Measurements from ENCODE around the gene CDKL2.

Gene CDKL2

DNA sequence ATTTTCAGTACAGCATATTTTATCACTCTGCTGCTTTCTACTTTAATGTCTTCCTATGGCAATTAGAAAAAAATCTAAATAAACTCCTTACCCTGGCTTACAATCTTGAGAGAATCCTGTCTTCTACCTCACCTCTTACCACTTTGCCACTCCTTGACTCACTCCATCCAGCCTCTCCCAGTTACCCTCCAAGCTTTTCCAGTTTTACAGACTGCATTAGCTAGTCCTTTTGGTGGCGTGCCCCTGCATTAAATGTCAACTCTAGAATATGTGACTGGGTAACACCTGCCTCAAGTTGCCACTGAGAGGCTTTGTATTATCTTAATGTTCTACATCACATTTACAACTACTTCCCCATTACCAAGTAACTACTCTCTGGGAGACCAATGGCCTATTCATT lies 7.5 kb upstream of the CDKL2 start:
- no peak for DNase-seq

DNA sequence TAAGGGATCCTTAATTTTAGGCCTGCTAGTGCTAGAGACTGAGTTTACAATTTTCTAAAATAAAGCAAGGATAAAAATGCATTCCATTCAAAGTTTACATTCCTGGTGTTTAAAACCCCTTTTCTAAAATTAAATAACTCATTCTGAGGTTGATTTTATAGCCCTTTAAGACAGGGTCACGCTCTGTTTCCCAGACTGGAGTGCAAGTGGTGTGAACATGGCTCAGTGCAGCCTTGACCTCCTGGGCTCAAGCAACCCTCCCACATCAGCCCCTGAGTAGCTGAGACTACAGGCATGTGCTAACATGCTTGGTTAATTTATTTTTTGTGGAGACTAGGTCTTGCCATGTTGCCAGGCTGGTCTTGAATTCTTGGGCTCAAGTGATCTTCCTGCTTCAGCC lies 6.8 kb upstream of the CDKL2 start:
- no peak for DNase-seq

DNA sequence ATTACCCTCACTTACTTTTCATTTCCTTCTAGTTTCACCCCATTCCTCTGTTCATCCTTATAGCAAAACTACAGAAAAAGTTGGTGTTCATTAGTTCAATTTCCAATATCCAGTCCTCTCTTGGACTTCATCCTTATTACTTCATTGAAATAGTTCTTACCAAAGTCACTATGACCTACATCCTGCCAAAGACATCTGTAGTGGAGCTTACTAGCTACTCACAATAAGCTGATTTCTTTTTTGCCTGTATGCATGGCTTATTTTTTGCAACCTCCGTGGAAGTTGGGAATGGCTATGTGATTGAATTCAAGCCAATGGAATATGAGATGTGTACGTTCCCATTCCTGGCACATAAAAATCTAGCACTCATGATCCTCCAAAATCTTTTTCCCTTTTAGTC lies 4.6 kb upstream of the CDKL2 start:
- DNase-seq, result no peak

DNA sequence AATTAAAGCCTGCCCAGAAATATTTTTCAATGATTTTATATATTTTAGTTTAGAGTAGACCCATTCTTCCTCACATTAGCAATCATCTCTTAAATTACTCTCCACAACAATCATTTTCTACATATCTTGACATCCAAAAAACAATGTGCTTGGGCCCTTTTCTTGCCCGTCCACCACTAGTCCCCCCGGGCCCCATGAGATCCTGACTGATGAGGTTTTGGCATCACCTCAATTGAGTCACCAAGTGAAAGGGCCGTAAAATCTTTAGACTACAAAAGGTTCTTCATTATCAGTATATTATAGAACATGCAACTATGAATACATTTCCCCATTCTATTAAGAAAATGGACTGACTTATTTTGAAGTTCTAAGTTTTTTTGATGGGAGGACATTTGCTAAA lies 4.0 kb upstream of the CDKL2 start:
- DNase-seq, result no peak

DNA sequence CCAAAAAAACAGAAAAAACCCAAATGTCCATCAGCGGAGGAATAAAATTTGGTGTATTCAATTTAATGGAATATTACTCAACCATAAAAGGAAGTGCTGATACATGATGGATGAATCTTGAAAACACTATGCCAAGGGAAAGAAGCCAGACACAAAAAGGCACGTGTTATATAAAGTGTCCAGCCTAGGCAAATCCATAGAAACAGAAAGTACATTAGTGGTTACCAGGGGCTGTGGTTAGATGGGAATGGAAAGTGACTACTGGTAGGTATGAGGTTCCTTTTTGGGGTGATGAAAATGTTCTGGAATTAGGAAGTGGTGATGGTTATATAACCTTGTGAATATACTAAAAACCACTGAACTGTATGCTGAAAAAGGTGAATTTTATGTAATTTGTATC lies 3.5 kb upstream of the CDKL2 start:
- DNase-seq, result no peak

DNA sequence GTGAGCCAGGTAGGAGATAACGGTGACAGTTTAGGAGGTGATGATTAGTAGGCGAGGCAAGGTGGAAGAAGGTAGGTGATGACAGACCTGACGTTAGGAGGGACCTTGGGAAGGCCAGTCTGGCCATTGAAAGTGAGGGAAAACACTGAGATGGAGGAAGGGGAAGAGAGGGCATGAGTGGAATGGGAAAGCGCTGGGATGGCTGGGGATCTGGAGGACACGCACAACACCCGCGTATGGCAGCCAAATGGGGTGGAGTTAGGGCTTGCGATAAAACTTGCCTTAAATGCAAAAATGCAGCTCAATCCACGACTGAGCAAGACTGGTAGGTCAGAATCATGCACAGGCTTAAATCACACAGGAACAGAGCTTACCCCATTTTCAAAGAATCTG lies 605 bp upstream of the CDKL2 start:
- DNase-seq, result no peak

DNA sequence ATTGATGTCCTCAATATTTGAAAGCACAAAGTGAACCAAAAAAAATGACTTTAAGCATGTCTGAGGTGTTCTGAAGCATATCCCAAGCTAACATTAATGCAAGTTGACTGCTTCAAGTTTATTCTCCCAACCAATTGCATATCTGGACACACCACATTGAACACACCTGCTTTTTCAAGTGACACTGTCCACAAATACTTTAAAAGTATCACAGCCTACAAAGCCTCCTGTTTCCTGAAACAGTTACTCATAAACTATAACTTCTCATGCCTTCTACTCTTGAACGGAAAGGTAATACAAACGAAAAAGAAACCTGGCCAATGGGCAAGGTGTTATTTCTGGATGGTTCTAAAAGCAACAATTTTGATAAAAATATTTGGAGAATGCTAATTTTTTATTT lies 1.1 kb downstream of the CDKL2 start:
- no peak for DNase-seq

DNA sequence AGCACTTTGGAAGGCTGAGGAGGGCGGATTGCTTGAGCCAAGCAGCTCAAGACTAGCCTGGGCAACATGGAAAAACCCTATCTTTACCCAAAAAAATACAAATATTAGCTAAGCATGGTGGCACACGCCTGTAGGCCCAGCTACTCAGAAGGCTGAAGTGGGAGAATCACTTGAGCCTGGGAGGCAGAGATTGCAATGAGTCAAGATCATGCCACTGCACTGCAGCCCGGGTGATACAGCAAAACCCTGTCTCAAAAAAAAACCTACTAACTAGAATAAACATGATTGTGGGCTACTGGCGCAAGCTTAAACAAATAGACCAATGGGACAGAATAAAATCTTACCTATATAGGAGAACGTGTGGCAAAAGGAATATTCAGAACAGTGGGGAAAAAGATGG lies 7.3 kb downstream of the CDKL2 start:
- no peak for DNase-seq

DNA sequence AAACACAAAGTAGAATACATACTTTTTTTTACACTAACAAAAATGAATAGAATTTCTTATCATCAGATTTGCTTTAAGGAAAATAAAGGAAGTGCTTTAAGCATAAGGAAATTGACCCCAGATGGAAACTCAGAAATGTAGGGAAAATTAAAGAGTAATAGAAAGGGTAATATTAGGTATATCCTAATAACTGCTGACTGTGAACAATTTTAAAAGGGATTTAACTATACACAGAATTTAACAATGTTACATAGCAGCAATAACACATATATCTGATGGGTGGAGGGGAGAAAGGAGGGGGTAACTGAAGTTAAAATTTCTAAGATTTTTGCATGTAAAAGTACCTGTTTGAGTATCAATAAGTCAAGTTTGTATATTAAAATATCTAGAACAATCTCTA lies 8.6 kb downstream of the CDKL2 start:
- DNase-seq, result no peak

DNA sequence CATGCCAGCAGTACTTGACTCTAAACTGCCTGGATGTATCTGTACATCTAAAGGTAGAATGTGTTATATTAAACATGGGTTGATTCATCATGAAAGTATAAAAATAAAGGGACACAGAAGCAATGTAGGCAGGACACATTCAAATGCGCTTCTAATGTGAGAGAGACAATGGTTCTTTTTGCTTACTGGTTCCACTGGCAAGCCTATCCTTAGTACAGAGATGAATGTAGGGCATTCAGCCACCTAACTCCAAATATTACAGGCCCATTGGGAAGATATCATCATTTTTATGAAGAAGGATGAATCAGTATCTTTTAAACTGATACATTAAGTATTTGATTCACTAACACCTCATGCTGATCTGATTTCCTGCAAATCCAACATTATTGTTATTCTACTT lies 18.0 kb downstream of the CDKL2 start:
- DNase-seq, result no peak

DNA sequence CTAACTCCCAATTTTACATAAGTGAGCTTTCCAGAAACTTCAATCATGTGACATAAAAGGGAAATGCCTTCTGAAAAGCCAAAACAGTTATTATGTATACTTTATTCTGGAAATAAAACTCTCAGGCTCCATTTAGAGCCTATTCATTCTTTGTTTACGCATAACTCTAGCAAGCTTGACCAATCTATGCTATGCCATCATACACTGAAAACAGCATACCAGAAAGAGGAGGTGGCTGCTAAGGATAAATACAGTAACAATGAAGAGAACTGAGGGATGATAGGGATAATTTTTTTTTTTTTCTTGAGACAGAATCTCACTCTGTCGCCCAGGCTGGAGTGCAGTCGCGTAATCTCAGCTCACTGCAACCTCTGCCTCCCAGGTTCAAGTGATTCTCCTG lies 24.4 kb downstream of the CDKL2 start:
- DNase-seq, result no peak

DNA sequence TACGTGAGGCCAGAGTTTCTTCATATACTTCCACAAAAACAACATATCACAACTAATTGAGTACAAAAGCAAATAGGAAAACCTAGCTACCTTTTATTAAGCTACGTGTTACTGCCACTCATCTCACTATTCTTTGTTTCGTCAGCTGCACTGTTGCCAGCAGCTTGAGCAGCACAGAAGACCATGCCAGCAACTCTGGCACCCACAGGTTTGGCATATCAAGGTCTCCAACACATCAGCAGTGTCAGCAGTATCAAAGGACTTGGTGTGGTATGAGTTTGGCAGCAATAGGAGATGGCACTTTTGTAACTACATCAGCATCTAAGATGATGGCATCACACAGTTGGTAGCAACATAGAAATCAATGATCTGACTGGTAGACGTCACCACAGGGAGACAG lies 30.7 kb downstream of the CDKL2 start:
- no peak for DNase-seq

DNA sequence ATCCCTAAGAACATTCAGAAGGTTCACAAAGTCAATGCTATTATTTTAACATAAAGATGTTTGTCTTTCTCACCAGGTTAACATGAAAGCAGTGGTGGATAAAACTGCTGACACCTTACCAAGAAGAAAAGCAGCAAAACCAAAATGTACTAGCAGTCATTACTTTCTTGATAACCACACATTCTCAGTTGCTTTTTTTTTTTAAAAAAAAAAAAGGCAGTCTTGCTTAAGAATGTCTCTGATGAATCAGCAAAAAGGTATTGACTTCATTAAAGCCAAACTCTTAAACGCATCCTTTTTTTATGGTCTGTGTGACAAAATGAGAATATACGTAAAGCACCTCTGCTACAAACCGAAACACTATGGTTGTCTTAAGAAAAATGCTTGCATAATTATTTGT lies 31.9 kb downstream of the CDKL2 start:
- no peak for DNase-seq

DNA sequence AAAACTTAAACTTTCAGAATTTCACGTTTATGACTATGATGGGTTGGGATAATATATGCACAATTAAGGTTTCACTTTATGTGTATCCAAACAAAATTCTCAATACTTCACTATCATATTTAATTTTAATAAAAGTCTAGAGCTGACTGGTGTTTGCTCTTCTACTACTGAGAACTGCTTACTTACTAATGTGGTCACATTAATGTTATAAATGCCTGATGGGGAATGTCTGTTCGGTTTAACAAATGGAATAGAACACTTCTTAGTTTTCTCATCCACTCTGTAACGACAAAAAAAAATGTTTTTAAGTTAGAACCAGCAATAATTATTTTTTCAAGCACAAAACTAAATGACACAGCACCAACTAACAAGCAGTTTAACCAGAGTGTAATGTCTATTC lies 34.3 kb downstream of the CDKL2 start:
- DNase-seq, result no peak

DNA sequence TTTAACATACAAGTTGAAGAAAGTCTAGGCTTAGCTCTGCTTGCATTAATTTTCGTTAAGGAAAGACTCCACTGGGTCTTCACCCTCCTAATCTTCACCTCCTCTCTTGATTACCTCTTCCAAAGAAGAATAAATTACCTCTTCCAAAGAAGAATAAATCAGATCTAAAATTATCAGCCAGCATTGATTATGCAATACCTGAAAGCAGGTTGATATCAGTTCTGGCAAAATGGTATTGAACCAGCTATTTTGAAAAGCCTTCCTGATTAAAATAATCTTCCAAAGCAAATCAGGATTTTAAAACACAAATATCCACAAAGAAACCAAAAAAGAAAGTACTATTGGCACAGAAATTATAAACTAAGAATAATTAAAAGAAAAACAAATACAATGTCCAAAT lies 36.9 kb downstream of the CDKL2 start:
- no peak for DNase-seq

DNA sequence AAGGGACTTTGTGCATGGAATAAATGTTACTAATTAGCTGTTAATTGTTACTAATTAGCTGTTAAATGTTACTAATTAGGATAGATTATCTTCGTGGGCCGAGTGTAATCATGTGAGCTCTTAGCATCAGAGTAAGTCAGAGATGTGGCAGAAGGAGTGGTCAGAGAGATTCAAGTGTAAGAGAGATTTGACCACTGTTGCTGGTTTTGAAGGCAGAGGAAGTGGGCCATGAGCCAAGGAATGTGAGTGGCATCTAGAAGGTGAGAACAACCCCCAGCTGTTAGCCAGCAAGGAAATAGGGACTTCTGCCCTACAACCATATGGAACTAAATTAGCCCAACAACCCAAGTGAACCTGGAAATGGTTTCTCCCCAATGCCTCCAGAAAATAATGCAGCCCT lies 46.3 kb downstream of the CDKL2 start:
- no peak for DNase-seq

DNA sequence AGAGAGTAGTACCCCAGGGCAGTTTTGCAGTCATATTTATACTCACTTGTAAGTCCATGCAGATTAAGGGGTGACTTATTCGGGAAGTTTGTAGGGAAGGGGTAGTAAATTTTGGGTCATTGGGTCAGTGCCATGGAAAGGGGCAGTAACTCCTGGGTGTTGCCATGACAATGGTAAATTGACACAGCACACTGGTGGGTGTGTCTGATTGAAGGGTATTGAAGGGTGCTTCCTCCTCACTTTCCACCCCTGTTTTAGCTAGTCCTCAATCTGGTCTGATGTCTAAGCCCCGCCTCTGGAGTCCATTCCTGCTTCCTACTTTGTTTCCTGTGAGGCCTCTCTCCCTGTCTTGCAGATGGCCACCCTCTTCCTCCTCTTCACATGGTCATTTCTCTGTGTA lies 62.6 kb downstream of the CDKL2 start:
- no peak for DNase-seq

DNA sequence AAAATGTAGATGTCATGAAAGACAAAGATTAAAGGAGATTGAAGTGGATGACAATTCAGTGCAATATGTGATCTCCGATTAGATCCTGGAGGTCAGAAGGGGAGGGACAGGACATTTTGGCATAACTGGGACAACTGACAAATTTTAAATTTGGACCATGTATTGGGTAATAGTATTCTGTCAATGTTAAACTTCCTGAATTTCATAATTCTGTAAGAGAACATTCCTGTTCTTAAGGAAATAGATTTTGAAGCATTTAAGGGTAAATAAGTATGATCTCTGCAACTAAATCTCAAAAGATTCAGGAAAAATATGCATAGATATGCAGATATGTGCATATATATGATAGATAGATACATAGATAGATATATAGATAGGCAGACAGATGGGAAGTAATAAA lies 63.4 kb downstream of the CDKL2 start:
- no peak for DNase-seq

DNA sequence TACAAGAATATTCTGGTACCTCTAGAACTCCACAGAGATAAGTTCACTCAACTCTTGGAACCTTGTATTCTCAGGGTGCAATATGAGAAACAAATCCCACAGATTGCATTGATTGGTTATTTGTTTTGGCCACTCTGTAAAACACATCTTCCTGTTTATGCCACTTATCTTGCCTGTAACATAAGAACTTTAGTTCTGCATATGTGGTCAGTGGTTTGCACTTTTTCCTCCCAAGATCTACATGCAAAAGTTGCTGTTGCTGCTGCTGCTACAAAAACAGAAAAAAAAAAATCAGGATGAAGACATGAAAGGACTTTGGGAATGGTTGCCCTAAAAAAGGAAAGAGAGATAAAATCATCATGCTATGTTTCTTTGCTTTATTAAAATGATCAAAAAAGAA lies 64.8 kb downstream of the CDKL2 start:
- no peak for DNase-seq

DNA sequence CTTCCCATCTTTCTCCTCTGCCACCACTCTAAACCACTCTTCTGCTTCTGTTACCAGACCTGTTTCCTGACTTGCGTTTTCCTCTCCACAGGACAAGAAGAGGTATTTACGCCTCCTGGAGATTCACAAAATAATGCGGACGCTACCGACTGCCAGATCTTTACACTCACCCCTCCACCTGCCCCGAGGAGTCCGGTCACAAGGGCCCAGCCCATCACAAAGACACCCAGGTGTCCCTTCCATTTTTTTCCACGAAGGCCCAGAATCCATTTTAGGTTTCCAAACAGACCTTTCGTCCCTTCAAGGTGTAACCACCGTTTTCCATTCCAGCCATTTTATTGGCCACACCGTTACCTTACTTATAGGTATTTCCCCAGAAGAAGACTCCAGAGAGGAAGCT lies 66.3 kb downstream of the CDKL2 start:
- no peak for DNase-seq

DNA sequence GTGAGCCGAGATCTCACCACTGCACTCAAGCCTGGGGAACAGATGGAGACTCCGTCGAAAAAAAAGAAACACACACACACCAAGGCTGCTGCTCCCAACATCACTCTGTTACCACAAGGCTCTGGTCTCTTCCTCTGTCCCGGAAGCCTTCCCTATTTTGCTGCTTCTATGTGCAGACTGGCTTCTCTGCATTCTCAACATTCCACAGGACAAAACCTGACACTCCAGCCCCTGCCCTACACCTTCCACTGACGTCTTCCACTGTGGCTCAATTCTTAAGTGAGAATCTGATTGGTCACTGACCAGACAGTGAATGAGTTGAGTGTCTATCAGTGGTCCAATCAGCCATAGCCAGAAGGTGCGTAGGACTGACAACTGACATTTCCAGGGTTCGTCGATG lies 68.5 kb downstream of the CDKL2 start:
- DNase-seq, result no peak

DNA sequence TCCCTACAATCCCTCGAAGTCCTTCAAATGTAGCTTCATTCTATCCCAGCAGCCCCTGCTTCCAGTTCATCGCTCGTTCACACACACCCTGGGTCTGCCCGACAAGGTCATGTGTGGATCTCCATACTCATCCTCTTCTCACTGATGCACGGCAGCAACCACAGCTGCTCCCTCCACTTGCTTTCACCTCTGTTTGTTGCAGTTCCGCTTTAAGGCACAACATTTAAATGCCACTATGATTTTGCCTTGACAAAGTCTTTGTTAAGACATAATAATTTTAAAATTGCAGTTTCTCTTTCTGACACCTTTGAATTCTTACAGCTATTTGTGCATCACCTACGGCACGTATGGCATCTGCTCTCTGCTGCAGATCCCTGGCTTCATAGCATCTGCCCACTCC lies 72.6 kb downstream of the CDKL2 start:
- DNase-seq, result no peak

DNA sequence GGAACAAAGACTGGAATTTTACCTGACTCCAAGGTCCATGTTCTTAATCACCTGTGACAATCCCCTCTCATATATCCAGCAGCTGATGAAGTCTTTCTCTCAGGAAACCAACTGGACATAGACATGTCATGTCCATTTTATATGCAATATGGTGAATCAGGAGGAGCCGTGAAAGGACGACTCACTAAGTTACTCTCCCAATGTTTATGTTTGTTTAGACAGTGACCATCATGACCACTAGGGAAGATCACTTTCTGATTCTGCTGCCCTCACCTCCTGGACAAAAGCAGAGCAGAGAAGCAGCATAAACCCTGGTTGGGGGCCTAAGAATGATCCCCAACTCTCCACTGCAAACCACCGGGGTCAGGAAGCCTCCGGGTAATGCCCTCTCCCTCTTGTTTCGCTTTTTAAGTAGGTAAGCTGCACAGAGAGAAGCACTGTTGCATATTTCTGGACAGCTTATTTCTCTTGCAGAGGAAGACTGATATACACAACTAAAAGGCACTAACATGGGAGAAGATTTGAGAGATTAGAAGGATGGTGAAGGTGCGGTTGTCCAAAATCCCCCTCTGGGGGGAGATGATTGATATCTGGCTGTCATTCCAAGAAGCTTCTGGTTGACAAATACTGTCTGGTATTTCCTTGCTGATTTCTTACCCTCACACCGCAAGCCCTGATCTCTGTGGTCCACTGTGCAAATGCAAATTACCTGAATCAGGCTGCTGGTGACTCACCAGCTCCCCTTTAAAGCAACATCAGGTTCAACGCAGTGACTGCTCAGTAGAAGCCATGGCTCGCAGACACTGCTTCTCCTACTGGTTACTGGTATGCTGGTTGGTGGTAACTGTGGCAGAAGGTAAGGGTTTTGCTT lies 74.8 kb downstream of the CDKL2 start, which contains the start of gene ODAPH:
TSS of gene ODAPH (plus strand) at position 773 of the 871 bp plus-strand sequence. CDS start at position 790, 17 bp downstream.
- no peak for DNase-seq

DNA sequence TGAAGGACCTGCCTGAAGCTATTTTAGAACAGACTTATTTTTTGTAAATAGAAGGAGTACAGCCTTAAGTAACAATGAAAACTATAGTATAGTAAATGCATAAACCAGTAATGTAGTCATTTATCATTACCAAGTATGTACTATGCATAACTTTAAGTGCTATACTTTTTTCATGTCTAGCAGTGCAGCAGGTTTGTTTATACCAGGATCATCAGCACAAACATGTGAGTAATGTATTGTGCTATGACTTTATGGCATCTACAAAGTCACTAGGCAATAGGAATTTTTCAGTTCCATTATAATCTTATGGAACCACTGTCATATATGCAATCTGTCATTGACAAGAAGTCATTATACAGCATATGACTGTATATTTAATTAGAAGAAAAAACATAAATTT lies 77.9 kb downstream of the CDKL2 start:
- DNase-seq, result no peak

DNA sequence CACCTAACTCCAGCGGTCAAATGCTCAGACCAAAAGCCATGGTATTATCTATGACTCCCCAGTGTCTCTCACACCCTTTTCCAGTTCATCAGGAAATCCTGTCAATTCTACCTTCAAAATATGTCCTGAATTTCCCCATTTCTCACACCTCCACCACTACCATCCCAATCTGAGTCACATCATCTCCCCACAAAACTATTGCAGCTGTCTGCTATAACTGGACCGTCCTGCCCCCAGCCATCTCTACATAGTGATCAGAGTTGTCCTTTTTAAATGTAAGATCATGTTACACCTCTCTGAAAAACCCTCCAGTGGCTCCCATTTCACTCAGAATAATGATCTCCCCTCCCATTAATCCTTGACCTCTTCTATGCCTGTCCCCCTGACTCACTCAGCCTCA lies 81.3 kb downstream of the CDKL2 start:
- DNase-seq, result no peak

All from NCI-H446 (cell line).